ENCODE data around the gene KPNB1. TPM values are rescaled to one million over a fixed set of nuclear protein-coding genes. Genes with fewer than 3 reads are reported as not detected.

The KPNB1 gene
- total RNA-seq, 4 donors from 2014 or later: 100 to 162 (median 139) TPM

DNA sequence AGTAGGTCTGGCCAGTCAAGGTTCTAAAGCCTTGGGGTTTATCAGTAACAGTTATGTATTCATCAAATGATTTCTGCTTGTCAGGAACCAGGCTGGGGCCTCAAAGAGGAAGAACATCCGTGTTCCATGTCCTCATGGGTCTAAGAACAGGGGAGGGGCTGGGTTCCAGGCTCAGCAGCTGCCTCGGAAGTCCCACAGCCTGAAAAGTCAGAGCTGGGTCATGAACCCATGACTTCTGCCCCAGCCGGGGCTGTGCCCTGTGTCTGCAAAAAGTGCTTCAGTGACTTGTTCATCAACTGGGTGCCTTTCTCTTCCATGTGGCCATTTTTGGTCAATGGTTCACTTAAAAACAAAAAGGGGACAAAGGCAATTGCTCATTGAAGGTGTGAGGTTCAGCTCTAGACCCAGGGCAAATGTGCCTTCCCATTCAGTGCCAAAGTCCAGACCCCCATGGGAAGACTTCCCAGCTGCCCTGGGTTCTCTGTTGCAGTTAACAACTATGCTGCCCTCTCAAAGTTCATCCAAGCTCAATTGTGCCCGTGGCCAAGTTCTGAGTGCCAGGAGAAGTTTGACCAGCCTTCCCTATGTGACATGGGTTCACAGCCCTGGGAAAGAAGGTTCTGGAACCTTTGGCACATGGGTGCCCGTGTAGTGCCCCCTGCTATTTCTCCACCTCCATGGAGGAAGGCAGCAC is 62.8 kb downstream of the KPNB1 start:
- 63% methylated on average over 5 of the region's 5 CpGs for WGBS
- Histone ChIP-seq H3K4me1 (no peaks in the 10 kb centered on the region), H3K9me3 (no peaks in the 10 kb centered on the region), H3K27me3 (peaks cover 17% of the 10 kb centered on the region), H3K36me3 (peaks cover 21% of the 10 kb centered on the region), H3K27ac (no peak overlapping the region), H3K4me3 (no peak overlapping the region)
- no peak for TF ChIP-seq POLR2AphosphoS5 (IDR thresholded peaks at IDR 0.05)
- TF ChIP-seq EP300 (IDR thresholded peaks at IDR 0.05): no peak
- no peak for TF ChIP-seq CTCF (IDR thresholded peaks at IDR 0.05)
- TF ChIP-seq POLR2A (IDR thresholded peaks at IDR 0.05): no peak
- DNase-seq (ENCODE audit: low spot score in 2 of 2): no peak

DNA sequence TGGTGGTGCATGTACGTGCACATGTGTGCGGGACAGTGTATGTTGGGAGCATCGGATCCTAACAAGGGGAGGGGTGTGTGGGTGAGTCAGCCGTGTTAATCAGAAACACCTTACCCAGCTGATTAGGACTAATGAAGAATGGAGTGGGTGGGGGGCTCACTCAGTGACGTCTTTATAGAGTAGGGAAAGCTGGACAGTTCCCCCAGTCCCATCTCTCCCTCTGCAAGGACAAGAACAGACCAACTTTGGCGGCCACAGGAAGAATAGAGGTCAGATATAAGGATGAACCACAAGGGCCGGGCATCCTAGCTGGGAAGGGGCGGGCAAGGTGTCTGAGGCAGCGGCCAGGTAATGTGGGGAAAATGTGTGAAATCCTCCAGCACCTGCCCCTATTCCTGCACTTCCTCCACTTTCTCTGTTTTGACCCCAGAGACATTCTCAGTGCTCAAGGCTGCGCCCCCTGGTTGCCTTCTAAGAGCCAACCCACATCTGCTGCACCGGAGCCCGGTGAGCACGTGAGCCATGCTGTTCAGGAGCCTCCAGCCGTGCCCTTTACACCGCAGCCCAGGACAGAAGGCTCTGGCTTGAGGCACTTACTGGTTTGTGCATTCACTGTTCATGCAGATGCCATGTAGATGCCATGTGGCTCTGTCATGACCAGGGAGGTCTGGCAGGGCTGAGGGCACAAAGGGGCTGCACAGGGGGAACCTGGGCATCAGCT is 64.4 kb downstream of the KPNB1 start:
- peaks cover 32% of the 10 kb centered on the region for H3K27me3 ChIP-seq
- WGBS: 44% methylated on average over 15 of the region's 15 CpGs
- no peak for DNase-seq (ENCODE audit: low spot score in 2 of 2)

DNA sequence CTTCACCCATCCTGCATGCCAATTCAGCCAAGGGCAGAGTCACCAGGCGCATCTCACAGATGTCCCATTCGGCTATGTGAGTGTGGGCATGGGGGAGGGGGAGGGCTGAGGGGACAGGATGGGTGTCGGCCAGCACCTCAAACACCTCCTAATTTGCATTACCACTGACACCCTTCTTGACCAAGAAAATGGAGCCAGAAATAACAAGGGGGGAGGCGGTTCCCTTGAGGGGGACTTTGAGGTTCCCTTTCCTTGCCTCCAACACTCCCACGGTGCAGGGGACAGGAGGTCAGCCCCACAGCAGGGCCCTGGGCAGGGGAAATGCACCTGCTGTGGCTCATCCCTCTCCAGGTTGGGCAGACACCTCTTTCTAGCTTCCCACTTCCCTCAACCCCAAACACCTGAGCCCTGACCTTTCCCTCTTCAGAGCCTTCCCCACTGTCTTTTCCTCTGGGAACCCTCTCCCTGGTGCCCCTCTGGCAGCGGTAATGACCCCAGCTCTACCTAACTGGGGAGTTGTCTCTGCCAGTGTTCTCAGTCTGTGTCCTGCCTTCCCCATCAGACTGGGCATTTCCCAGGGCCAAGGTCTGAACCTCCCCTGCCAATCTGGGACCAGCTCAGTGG is 65.2 kb downstream of the KPNB1 start:
- Histone ChIP-seq H3K27me3 (peaks cover 39% of the 10 kb centered on the region), H3K4me1 (no peaks in the 10 kb centered on the region), H3K4me3 (no peak overlapping the region), H3K36me3 (peaks cover 12% of the 10 kb centered on the region), H3K9me3 (no peaks in the 10 kb centered on the region), H3K27ac (no peak overlapping the region)
- DNase-seq (ENCODE audit: low spot score in 2 of 2): no peak
- TF ChIP-seq POLR2AphosphoS5 (IDR thresholded peaks at IDR 0.05) (no peak), CTCF (IDR thresholded peaks at IDR 0.05) (no peak), EP300 (IDR thresholded peaks at IDR 0.05) (no peak), POLR2A (IDR thresholded peaks at IDR 0.05) (no peak)
- WGBS: 81% methylated on average over 4 of the region's 6 CpGs

More for the DNA sequence above, 64.4 kb downstream of the KPNB1 start:
- no peak for TF ChIP-seq EP300 (IDR thresholded peaks at IDR 0.05)
- no peak for TF ChIP-seq CTCF (IDR thresholded peaks at IDR 0.05)
- no peak for TF ChIP-seq POLR2AphosphoS5 (IDR thresholded peaks at IDR 0.05)
- no peak for TF ChIP-seq POLR2A (IDR thresholded peaks at IDR 0.05)
- H3K27ac ChIP-seq: no peak overlapping the region
- no peaks in the 10 kb centered on the region for H3K4me1 ChIP-seq
- H3K9me3 ChIP-seq: no peaks in the 10 kb centered on the region
- no peak overlapping the region for H3K4me3 ChIP-seq
- H3K36me3 ChIP-seq: peaks cover 18% of the 10 kb centered on the region

GRCh38 chr17:47715669-47716325 is 66.1 kb downstream of the KPNB1 start:
- 73% methylated on average over 10 of the region's 10 CpGs for WGBS
- Histone ChIP-seq H3K27me3 (peaks cover 48% of the 10 kb centered on the region), H3K4me1 (peaks cover 5% of the 10 kb centered on the region), H3K27ac (no peak overlapping the region), H3K4me3 (no peak overlapping the region), H3K36me3 (peaks cover 4% of the 10 kb centered on the region), H3K9me3 (no peaks in the 10 kb centered on the region)
- TF ChIP-seq POLR2AphosphoS5 (IDR thresholded peaks at IDR 0.05): no peak
- no peak for TF ChIP-seq CTCF (IDR thresholded peaks at IDR 0.05)
- no peak for TF ChIP-seq EP300 (IDR thresholded peaks at IDR 0.05)
- TF ChIP-seq POLR2A (IDR thresholded peaks at IDR 0.05): no peak
- no peak for DNase-seq (ENCODE audit: low spot score in 2 of 2)

Measured in suprapubic skin (tissue), 4 donors.